A673 (cell line): ENCODE data around the gene PRTFDC1. TPM values are rescaled to one million over a fixed set of nuclear protein-coding genes. Genes with fewer than 3 reads are reported as not detected.

Source experiments
- BruUV-seq: library from RNA; stranded (reverse); fragments of 400-500 nt; replicated peaks from 2 replicates; lab custom pipeline; 2021; lab: Mats Ljungman, UMichigan
- CTCF ChIA-PET: fragments of 300-600 bp; sonication (Branson Sonifier 250); formaldehyde crosslinking; loops from one replicate; lab custom pipeline; 2022; ENCODE audit warnings: antibody characterized with exemption; lab: Charles Lee
- POLR2A ChIA-PET: fragments of 300-600 bp; sonication (Branson Sonifier 250); formaldehyde crosslinking; loops from one replicate; lab custom pipeline; 2022; ENCODE audit warnings: antibody characterized with exemption; ENCODE audit not compliant: low non-redundant PET; lab: Charles Lee
- DNase-seq: peaks from one replicate; pipeline ENCODE4 v3.0.0-alpha.2; 2015; ENCODE audit warnings: low spot score
- H3K27ac ChIP-seq: fragments of 200-600 bp; sonication (generic); 2 replicates; pipeline ENCODE4 v1.5.1; 2016; ENCODE audit warnings: mixed run types, low read depth, mild to moderate bottlenecking, mixed read lengths, antibody characterized with exemption, low read length; ENCODE audit not compliant: poor library complexity, severe bottlenecking
- H3K27me3 ChIP-seq: fragments of 200-600 bp; sonication (generic); replicated peaks from 2 replicates; pipeline ENCODE4 v1.6.1; 2017; ENCODE audit warnings: mixed run types, low read depth, mild to moderate bottlenecking, mixed read lengths, antibody characterized with exemption, low read length; ENCODE audit not compliant: insufficient read depth, poor library complexity
- H3K36me3 ChIP-seq: fragments of 200-600 bp; sonication (generic); 2 replicates; pipeline ENCODE4 v1.6.1; 2016; ENCODE audit warnings: mixed run types, mild to moderate bottlenecking, mixed read lengths, antibody characterized with exemption, low read length; ENCODE audit not compliant: insufficient read depth, poor library complexity, severe bottlenecking
- H3K4me1 ChIP-seq: fragments of 200-600 bp; sonication (generic); 2 replicates; pipeline ENCODE4 v1.6.1; 2017; ENCODE audit warnings: mixed run types, mild to moderate bottlenecking, mixed read lengths, antibody characterized with exemption, low read length; ENCODE audit not compliant: insufficient read depth, poor library complexity, severe bottlenecking
- H3K4me3 ChIP-seq: fragments of 200-600 bp; sonication (generic); 2 replicates; pipeline ENCODE4 v1.5.1; 2016; ENCODE audit warnings: low read depth, mixed run types, mild to moderate bottlenecking, mixed read lengths, low read length; ENCODE audit not compliant: poor library complexity, severe bottlenecking
- H3K9me3 ChIP-seq: fragments of 200-600 bp; sonication (generic); 2 replicates; pipeline ENCODE4 v1.6.1; 2016; ENCODE audit warnings: mixed run types, low read depth, mild to moderate bottlenecking, mixed read lengths, antibody characterized with exemption, low read length; ENCODE audit not compliant: poor library complexity, severe bottlenecking
- CTCF ChIP-seq: fragments of 300-800, 200-600 bp; sonication (generic); conservative IDR thresholded peaks from 2 replicates; pipeline ENCODE4 v1.5.1; 2017; ENCODE audit warnings: low read depth, mild to moderate bottlenecking, antibody characterized with exemption, low read length, moderate library complexity, mixed read lengths
- EZH2 ChIP-seq: fragments of 200-600 bp; sonication (generic); IDR thresholded peaks from 2 replicates; pipeline ENCODE4 v1.6.1; 2017; ENCODE audit warnings: borderline replicate concordance, low read depth, mild to moderate bottlenecking, mixed read lengths, antibody characterized with exemption, low read length; ENCODE audit not compliant: poor library complexity, severe bottlenecking
- intact Hi-C: fragments of 100-400 bp; cut with micrococcal nuclease; formaldehyde crosslinking; loops from one replicate; pipeline ENCODE4 v1.10.0; 2022; ENCODE audit not compliant: unreplicated experiment
- total RNA-seq: library from RNA; stranded (reverse); gene quantifications from 2 replicates; pipeline ENCODE4 v1.2.3, GENCODE V29; 2021

The PRTFDC1 gene
- total RNA-seq, 1 experiment from 2014 or later: 49.8 TPM

- POLR2A ChIA-PET: no interaction called here
- CTCF ChIA-PET: no interaction called here
Measured at GRCh38 chr10:24898501-24898900, 53.9 kb downstream of the PRTFDC1 start.

DNA sequence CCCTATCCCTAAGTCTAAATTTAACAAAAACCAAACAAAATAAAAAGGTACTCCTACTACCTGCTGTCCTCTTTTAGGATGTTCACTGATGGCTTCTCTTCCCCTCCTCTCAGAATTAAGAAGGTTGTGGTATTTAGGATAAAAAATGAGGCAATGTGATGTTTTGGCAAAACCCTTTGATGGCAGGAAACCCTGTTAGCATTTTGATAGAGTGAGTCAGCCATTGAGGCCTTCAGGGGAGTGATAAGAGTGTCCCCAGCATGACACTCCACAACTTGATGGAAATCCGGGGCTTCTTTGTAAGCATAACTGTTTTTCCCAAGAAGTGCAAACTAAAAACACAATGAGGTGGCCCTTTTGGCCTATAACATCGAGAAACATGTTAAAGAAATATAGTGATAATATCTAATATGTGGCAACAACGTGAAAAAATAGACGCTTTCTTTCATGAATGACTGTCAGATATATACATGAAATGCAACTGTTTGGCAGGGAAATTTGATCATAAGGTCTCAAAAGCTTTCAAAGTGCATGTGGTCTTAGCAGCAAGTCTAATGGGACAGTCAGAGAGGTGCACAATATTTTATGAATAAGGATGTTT lies 55.0 kb downstream of the PRTFDC1 start:
- Histone ChIP-seq H3K4me3 (no peak overlapping the region), H3K36me3 (no peaks in the 10 kb centered on the region), H3K27me3 (no peaks in the 10 kb centered on the region), H3K27ac (no peak overlapping the region), H3K4me1 (peaks cover 23% of the 10 kb centered on the region), H3K9me3 (no peaks in the 10 kb centered on the region)
- BruUV-seq: no TSS peak
- POLR2A ChIA-PET: no interaction called here
- DNase-seq: peak; percentile 66
- no peak for TF ChIP-seq EZH2
- no peak for TF ChIP-seq CTCF
- intact Hi-C loops: no loop called here
- CTCF ChIA-PET: no interaction called here

More at GRCh38 chr10:24898501-24898900, 53.9 kb downstream of the PRTFDC1 start:
- no peak for TF ChIP-seq EZH2
- TF ChIP-seq CTCF: no peak
- Histone ChIP-seq H3K4me3 (no peak overlapping the region), H3K9me3 (no peaks in the 10 kb centered on the region), H3K36me3 (no peaks in the 10 kb centered on the region), H3K27ac (no peak overlapping the region), H3K27me3 (no peaks in the 10 kb centered on the region), H3K4me1 (peaks cover 26% of the 10 kb centered on the region)
- intact Hi-C loops: no loop called here
- BruUV-seq: no TSS peak
- no peak for DNase-seq

GRCh38 chr10:24894728-24895127 lies 57.7 kb downstream of the PRTFDC1 start:
- Histone ChIP-seq H3K4me1 (no peaks in the 10 kb centered on the region), H3K4me3 (no peak overlapping the region), H3K36me3 (no peaks in the 10 kb centered on the region), H3K27me3 (no peaks in the 10 kb centered on the region), H3K27ac (no peak overlapping the region), H3K9me3 (no peaks in the 10 kb centered on the region)
- intact Hi-C loops: no loop called here
- TF ChIP-seq EZH2 (no peak), CTCF (no peak)
- no peak for DNase-seq
- POLR2A ChIA-PET: no interaction called here
- BruUV-seq: no TSS peak
- CTCF ChIA-PET: interaction anchor here (0.6 kb wide), 1 partner anchor 187 kb away, joined by 5 read pairs; no protein-coding TSS in a partner anchor
